ENCODE results near the gene PRR5. TPM values are rescaled to one million over a fixed set of nuclear protein-coding genes. Genes with fewer than 3 reads are reported as not detected.

Gene PRR5
- total and polyA plus RNA-seq, 10 donors, result 31.3 to 85.6 (median 76.7) TPM

- H3K4me3 ChIP-seq, result peak overlapping the region; percentile 60 to 96 (median 89)
- no peaks in the 10 kb centered on the region for H3K9me3 ChIP-seq
- TF ChIP-seq POLR2AphosphoS5 (IDR thresholded peaks at IDR 0.05) (peak in 1 of 3 donors; percentile 36), POLR2A (IDR thresholded peaks at IDR 0.05) (no peak), CTCF (IDR thresholded peaks at IDR 0.05 in 8 of 11, conservative IDR thresholded peaks at IDR 0.05 in 3 of 11) (peak in 1 of 11 experiments; percentile 15)
- H3K4me1 ChIP-seq, result peaks cover 20 to 86% (median 63%) of the 10 kb centered on the region in 6 donors
- H3K36me3 ChIP-seq, result peaks cover 0 to 18% (median 0%) of the 10 kb centered on the region in 6 donors
- H3K27ac ChIP-seq, result peak overlapping the region in 7 of 8 donors; percentile 38 to 88 (median 78)
- intact Hi-C loops (cut with DNase I; ENCODE audit: low total_unique reads), result no loop called here
- peaks cover 0 to 16% (median 0%) of the 10 kb centered on the region in 7 donors for H3K27me3 ChIP-seq (replicated peaks in 1 of 7)
- DNase-seq, result peak; percentile 89
- WGBS, 5 donors, result 0 to 1% (median 1%) methylated on average over 35 to 60 of the region's 60 CpGs
Observed at GRCh38 chr22:44702479-44703198, 635 bp downstream of the PRR5 start.

GRCh38 chr22:44703255-44703870 lies 1.4 kb downstream of the PRR5 start:
- no peak for DNase-seq
- 53 to 74% (median 56%) methylated on average over 15 to 23 of the region's 23 CpGs for WGBS, 5 donors
- Histone ChIP-seq H3K27me3 (replicated peaks in 1 of 7) (peaks cover 0 to 16% (median 0%) of the 10 kb centered on the region in 7 donors), H3K4me1 (peaks cover 17 to 86% (median 61%) of the 10 kb centered on the region in 6 donors), H3K4me3 (peak overlapping the region; percentile 60 to 96 (median 89)), H3K27ac (peak overlapping the region in 7 of 8 donors; percentile 38 to 88 (median 78)), H3K36me3 (peaks cover 0 to 18% (median 0%) of the 10 kb centered on the region in 6 donors), H3K9me3 (no peaks in the 10 kb centered on the region)
- intact Hi-C loops (cut with DNase I; ENCODE audit: low total_unique reads), result no loop called here
- TF ChIP-seq CTCF (IDR thresholded peaks at IDR 0.05 in 8 of 11, conservative IDR thresholded peaks at IDR 0.05 in 3 of 11) (no peak), POLR2AphosphoS5 (IDR thresholded peaks at IDR 0.05) (no peak), POLR2A (IDR thresholded peaks at IDR 0.05) (no peak)

- peaks cover 0 to 16% (median 0%) of the 10 kb centered on the region in 7 donors for H3K27me3 ChIP-seq (replicated peaks in 1 of 7)
- H3K9me3 ChIP-seq, result no peaks in the 10 kb centered on the region
- peaks cover 17 to 86% (median 64%) of the 10 kb centered on the region in 6 donors for H3K4me1 ChIP-seq
- TF ChIP-seq CTCF (IDR thresholded peaks at IDR 0.05 in 8 of 11, conservative IDR thresholded peaks at IDR 0.05 in 3 of 11) (no peak), POLR2AphosphoS5 (IDR thresholded peaks at IDR 0.05) (peak in 1 of 3 donors; percentile 9)
- intact Hi-C loops (cut with DNase I; ENCODE audit: low total_unique reads), result no loop called here
- peak; percentile 75 for DNase-seq
- 81 to 89% (median 86%) methylated on average over 9 to 16 of the region's 16 CpGs for WGBS, 5 donors
- peaks cover 0 to 18% (median 0%) of the 10 kb centered on the region in 6 donors for H3K36me3 ChIP-seq
- H3K27ac ChIP-seq, result peak overlapping the region in 3 of 8 donors; percentile 82 to 88 (median 83)
- peak overlapping the region in 6 of 8 donors; percentile 82 to 96 (median 92) for H3K4me3 ChIP-seq
Observed at GRCh38 chr22:44704159-44705021, 2.4 kb downstream of the PRR5 start.
